ENCODE data around the gene PTEN.

- no peak for TF ChIP-seq CTCF (IDR thresholded peaks at IDR 0.05; ENCODE audit: borderline replicate concordance, extremely low read depth, low read length, poor library complexity, severe bottlenecking)
- TF ChIP-seq EZH2 (IDR thresholded peaks at IDR 0.05; ENCODE audit: borderline replicate concordance, low read depth, low read length, severe bottlenecking) = no peak
These were observed 1.2 kb downstream of the PTEN start for GRCh38 chr10:87864496-87865059.
